ENCODE measurements around the gene AK4.

DNA sequence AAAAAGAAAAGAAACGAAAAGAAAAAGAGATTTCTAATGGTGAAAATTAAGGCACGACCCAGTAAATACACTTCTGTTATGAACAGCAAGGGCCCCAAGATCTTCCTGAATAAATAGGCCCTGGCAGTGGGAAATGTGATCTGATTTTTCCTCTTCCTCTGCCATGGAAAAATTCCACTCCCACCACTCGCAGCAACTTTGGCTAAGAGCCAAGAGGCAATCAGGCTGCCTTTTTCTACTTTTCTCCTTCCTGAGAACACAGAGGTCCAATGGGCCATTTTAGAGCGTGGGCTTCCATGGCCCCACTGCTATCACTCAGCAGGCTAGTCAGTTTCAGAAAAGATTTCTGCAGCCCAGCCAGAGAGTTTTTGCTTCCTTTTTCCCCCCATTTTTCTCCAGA is 33.7 kb upstream of the AK4 start:
- no peak for TF ChIP-seq LEF1 (IDR thresholded peaks at IDR 0.05; ENCODE audit: borderline replicate concordance)
- no peak for TF ChIP-seq FOXA1 (IDR thresholded peaks at IDR 0.05)
- TF ChIP-seq ZNF384 (IDR thresholded peaks at IDR 0.05) = no peak
- no peak for TF ChIP-seq FOXK2 (IDR thresholded peaks at IDR 0.05)
- TF ChIP-seq FOXM1 (IDR thresholded peaks at IDR 0.05; ENCODE audit: borderline replicate concordance) = no peak
- TF ChIP-seq TARDBP (IDR thresholded peaks at IDR 0.05) = no peak
- no peak for TF ChIP-seq ARNT (IDR thresholded peaks at IDR 0.05)
- TF ChIP-seq BHLHE40 (IDR thresholded peaks at IDR 0.05; ENCODE audit: borderline replicate concordance) = no peak
- no peak for TF ChIP-seq SP1 (IDR thresholded peaks at IDR 0.05)
- no peak for TF ChIP-seq ELF4 (IDR thresholded peaks at IDR 0.05)
- TF ChIP-seq SUZ12 (IDR thresholded peaks at IDR 0.05) = no peak
